ENCODE results near the gene FERMT2.

DNA sequence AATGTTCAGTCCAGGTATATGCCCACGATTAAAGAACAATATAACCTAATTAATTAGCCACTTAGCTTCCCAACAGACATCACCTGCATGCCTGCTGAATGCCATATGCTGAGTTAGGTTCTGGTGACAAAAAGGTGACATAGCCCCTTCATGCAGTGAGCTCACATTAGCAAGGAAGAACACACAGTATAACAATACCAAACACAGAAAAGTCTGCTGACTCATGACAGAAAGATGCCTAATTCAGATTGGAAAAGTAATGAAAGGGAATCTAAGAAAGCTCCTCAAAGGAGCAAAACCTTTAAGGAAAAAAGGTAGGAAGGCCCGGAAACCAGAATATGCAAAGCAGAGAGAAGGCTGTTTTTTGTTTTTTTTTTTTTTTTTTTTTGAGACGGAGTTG is 59.0 kb downstream of the FERMT2 start:
- TF ChIP-seq, protein P1, sequence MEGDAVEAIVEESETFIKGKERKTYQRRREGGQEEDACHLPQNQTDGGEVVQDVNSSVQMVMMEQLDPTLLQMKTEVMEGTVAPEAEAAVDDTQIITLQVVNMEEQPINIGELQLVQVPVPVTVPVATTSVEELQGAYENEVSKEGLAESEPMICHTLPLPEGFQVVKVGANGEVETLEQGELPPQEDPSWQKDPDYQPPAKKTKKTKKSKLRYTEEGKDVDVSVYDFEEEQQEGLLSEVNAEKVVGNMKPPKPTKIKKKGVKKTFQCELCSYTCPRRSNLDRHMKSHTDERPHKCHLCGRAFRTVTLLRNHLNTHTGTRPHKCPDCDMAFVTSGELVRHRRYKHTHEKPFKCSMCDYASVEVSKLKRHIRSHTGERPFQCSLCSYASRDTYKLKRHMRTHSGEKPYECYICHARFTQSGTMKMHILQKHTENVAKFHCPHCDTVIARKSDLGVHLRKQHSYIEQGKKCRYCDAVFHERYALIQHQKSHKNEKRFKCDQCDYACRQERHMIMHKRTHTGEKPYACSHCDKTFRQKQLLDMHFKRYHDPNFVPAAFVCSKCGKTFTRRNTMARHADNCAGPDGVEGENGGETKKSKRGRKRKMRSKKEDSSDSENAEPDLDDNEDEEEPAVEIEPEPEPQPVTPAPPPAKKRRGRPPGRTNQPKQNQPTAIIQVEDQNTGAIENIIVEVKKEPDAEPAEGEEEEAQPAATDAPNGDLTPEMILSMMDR (IDR thresholded peaks at IDR 0.05; ENCODE audit: insufficient read depth, low read depth, low read length), result no peak
- TF ChIP-seq EZH2 (IDR thresholded peaks at IDR 0.05; ENCODE audit: insufficient read depth, low read length), result no peak
